ENCODE results near the gene SUN2.

Gene SUN2

GRCh38 chr22:38781033-38781432 is 25.2 kb upstream of the SUN2 start:
- DNase-seq (ENCODE audit: extremely low read depth, low read depth), result no peak

GRCh38 chr22:38777087-38777671 is 21.4 kb upstream of the SUN2 start:
- no peak overlapping the region for H3K4me3 ChIP-seq (replicated peaks; ENCODE audit: low read depth, low read length)
- DNase-seq (ENCODE audit: extremely low read depth, low read depth), result no peak
- no peak for TF ChIP-seq CTCF (IDR thresholded peaks at IDR 0.05; ENCODE audit: low read depth, low read length, missing control alignments)

More at GRCh38 chr22:38781033-38781432, 25.2 kb upstream of the SUN2 start:
- no peak overlapping the region for H3K4me3 ChIP-seq (replicated peaks; ENCODE audit: low read depth, low read length)
- no peak for TF ChIP-seq CTCF (IDR thresholded peaks at IDR 0.05; ENCODE audit: low read depth, low read length, missing control alignments)

- H3K4me3 ChIP-seq (replicated peaks; ENCODE audit: low read depth, low read length), result no peak overlapping the region
- TF ChIP-seq CTCF (IDR thresholded peaks at IDR 0.05; ENCODE audit: low read depth, low read length, missing control alignments), result no peak
- no peak for DNase-seq (ENCODE audit: extremely low read depth, low read depth)
Measured at GRCh38 chr22:38776086-38776485, 20.3 kb upstream of the SUN2 start.

GRCh38 chr22:38775656-38776055 is 19.9 kb upstream of the SUN2 start:
- TF ChIP-seq CTCF (IDR thresholded peaks at IDR 0.05; ENCODE audit: low read depth, low read length, missing control alignments), result no peak
- no peak overlapping the region for H3K4me3 ChIP-seq (replicated peaks; ENCODE audit: low read depth, low read length)
- DNase-seq (ENCODE audit: extremely low read depth, low read depth), result no peak

- H3K4me3 ChIP-seq (replicated peaks; ENCODE audit: low read depth, low read length), result no peak overlapping the region
- DNase-seq (ENCODE audit: extremely low read depth, low read depth), result no peak
- no peak for TF ChIP-seq CTCF (IDR thresholded peaks at IDR 0.05; ENCODE audit: low read depth, low read length, missing control alignments)
Measured at GRCh38 chr22:38774496-38775166, 18.8 kb upstream of the SUN2 start.

- no peak for DNase-seq (ENCODE audit: extremely low read depth, low read depth)
- TF ChIP-seq CTCF (IDR thresholded peaks at IDR 0.05; ENCODE audit: low read depth, low read length, missing control alignments), result no peak
- H3K4me3 ChIP-seq (replicated peaks; ENCODE audit: low read depth, low read length), result no peak overlapping the region
Measured at GRCh38 chr22:38773363-38773946, 17.7 kb upstream of the SUN2 start.

All from HFF-Myc (cell line).